ENCODE results near the gene PRIM1. TPM values are rescaled to one million over a fixed set of nuclear protein-coding genes. Genes with fewer than 3 reads are reported as not detected.

The PRIM1 gene
- total RNA-seq, 1 experiment from 2014 or later = 25.0 TPM

- in situ Hi-C loops (cut with HindIII; ENCODE audit: low pct_unique_long_range_greater_than_20kb, low sequenced_read_pairs) (no loop called here), intact Hi-C loops (cut with micrococcal nuclease; ENCODE audit: unreplicated experiment) (no loop called here)
- BruUV-seq (replicated peaks) = no TSS peak
- H3K27ac ChIP-seq (ENCODE audit: low read length) = no peak overlapping the region
- ATAC-seq (no peak), DNase-seq (ENCODE audit: low read depth, low spot score) (no peak)
- no peak for TF ChIP-seq CTCF (IDR thresholded peaks at IDR 0.05)
- no peak for TF ChIP-seq POLR2AphosphoS5 (IDR thresholded peaks at IDR 0.05; ENCODE audit: low read depth, low read length)
- no peak for TF ChIP-seq TCF7L2 (IDR thresholded peaks at IDR 0.05; ENCODE audit: low read depth, low read length)
- TF ChIP-seq REST (IDR thresholded peaks at IDR 0.05; ENCODE audit: insufficient read depth in 1 of 2, low read depth in 2 of 2, low read length in 1 of 2) = no peak
- no peak for TF ChIP-seq SIN3A (IDR thresholded peaks at IDR 0.05; ENCODE audit: borderline replicate concordance, insufficient read depth, low read depth, low read length)
- no peaks in the 10 kb centered on the region for H3K27me3 ChIP-seq (ENCODE audit: control insufficient read depth, insufficient read depth, low read length)
- H3K9me3 ChIP-seq (ENCODE audit: control insufficient read depth, insufficient read depth, low read depth, low read length) = no peaks in the 10 kb centered on the region
- H3K4me3 ChIP-seq (ENCODE audit: low read depth in 2 of 2, low read length in 2 of 2) = no peak overlapping the region
- no peaks in the 10 kb centered on the region for H3K36me3 ChIP-seq (ENCODE audit: control insufficient read depth, insufficient read depth, low read length)
- CTCF ChIA-PET = no interaction called here
- POLR2A ChIA-PET = no interaction called here
- H3K4me1 ChIP-seq (ENCODE audit: control insufficient read depth, insufficient read depth, low read length) = no peaks in the 10 kb centered on the region
Observed at GRCh38 chr12:56785141-56785865, 33.2 kb upstream of the PRIM1 start.

GRCh38 chr12:56781726-56782125 is 29.6 kb upstream of the PRIM1 start:
- H3K27me3 ChIP-seq (ENCODE audit: control insufficient read depth, insufficient read depth, low read length) = no peaks in the 10 kb centered on the region
- in situ Hi-C loops (cut with HindIII; ENCODE audit: low pct_unique_long_range_greater_than_20kb, low sequenced_read_pairs) = no loop called here

More at GRCh38 chr12:56781726-56782125, 29.6 kb upstream of the PRIM1 start:
- intact Hi-C loops (cut with micrococcal nuclease; ENCODE audit: unreplicated experiment) = no loop called here
- CTCF ChIA-PET = no interaction called here
- Histone ChIP-seq H3K4me3 (ENCODE audit: low read depth in 2 of 2, low read length in 2 of 2) (no peak overlapping the region), H3K27ac (ENCODE audit: low read length) (no peak overlapping the region), H3K9me3 (ENCODE audit: control insufficient read depth, insufficient read depth, low read depth, low read length) (no peaks in the 10 kb centered on the region), H3K4me1 (ENCODE audit: control insufficient read depth, insufficient read depth, low read length) (no peaks in the 10 kb centered on the region), H3K36me3 (ENCODE audit: control insufficient read depth, insufficient read depth, low read length) (no peaks in the 10 kb centered on the region)
- DNase-seq (ENCODE audit: low read depth, low spot score) (no peak), ATAC-seq (no peak)
- no TSS peak for BruUV-seq (replicated peaks)
- POLR2A ChIA-PET = no interaction called here
- TF ChIP-seq POLR2AphosphoS5 (IDR thresholded peaks at IDR 0.05; ENCODE audit: low read depth, low read length) = no peak
- no peak for TF ChIP-seq CTCF (IDR thresholded peaks at IDR 0.05)
- no peak for TF ChIP-seq SIN3A (IDR thresholded peaks at IDR 0.05; ENCODE audit: borderline replicate concordance, insufficient read depth, low read depth, low read length)
- TF ChIP-seq REST (IDR thresholded peaks at IDR 0.05; ENCODE audit: insufficient read depth in 1 of 2, low read depth in 2 of 2, low read length in 1 of 2) = no peak
- TF ChIP-seq TCF7L2 (IDR thresholded peaks at IDR 0.05; ENCODE audit: low read depth, low read length) = no peak
